Smooth muscle cell of the umbilical artery (primary cell): ENCODE results near the gene GAGE13. TPM values are rescaled to one million over a fixed set of nuclear protein-coding genes. Genes with fewer than 3 reads are reported as not detected.

Experiments
- total RNA-seq: library from RNA; depleted of rRNA; stranded (reverse); fragments of >200 nt; gene quantifications from 2 replicates; pipeline ENCODE4 v1.2.3, GENCODE V29; 2014

Gene GAGE13
- not detected in 2 replicates for total RNA-seq

GRCh38 chrX:49331282-49331681, at the start of gene GAGE13:
TSS of gene GAGE13 (plus strand) at chrX:49331582. CDS start at chrX:49332738, 1,156 bp downstream.

GRCh38 chrX:49303346-49303745, 28.0 kb upstream of the GAGE13 start, which contains the start of gene GAGE10:
TSS of gene GAGE10 (plus strand) at chrX:49303646. CDS start at chrX:49304860, 1,214 bp downstream.

GRCh38 chrX:49321737-49322136, 9.6 kb upstream of the GAGE13 start, which contains the start of gene GAGE12J:
TSS of gene GAGE12J (plus strand) at chrX:49322037. CDS start at chrX:49323194, 1,157 bp downstream.

Other genes starting within 250 kb of the GAGE13 start
- 13.7 and 18.1 TPM in 2 replicates for gene GPKOW, start 207.8 kb upstream of the GAGE13 start, total RNA-seq
- 0.55 and 2.7 TPM in 2 replicates for gene MAGIX, start 168.8 kb upstream of the GAGE13 start, total RNA-seq
- 4.8 and 10.5 TPM in 2 replicates for gene PLP2, start 159.7 kb upstream of the GAGE13 start, total RNA-seq
- 9.8 and 14.8 TPM in 2 replicates for gene PRICKLE3, start 145.2 kb upstream of the GAGE13 start, total RNA-seq
- 0.30 and 0.32 TPM in 2 replicates for gene SYP, start 131.4 kb upstream of the GAGE13 start, total RNA-seq
- not detected in 2 replicates for gene CACNA1F, start 98.2 kb upstream of the GAGE13 start, total RNA-seq
- gene CCDC22, start 96.1 kb upstream of the GAGE13 start, total RNA-seq: 7.1 and 9.6 TPM in 2 replicates
- 0.05 TPM in 1 of 2 replicates, not detected in the other for gene FOXP3, start 66.9 kb upstream of the GAGE13 start, total RNA-seq
- gene PPP1R3F, start 61.8 kb upstream of the GAGE13 start, total RNA-seq: 6.1 and 7.1 TPM in 2 replicates
- gene GAGE10, start 27.9 kb upstream of the GAGE13 start, total RNA-seq: not detected in 2 replicates
- gene GAGE12J, start 9.5 kb upstream of the GAGE13 start, total RNA-seq: not detected in 2 replicates
- not detected in 2 replicates for gene GAGE12C, start 200.6 kb downstream of the GAGE13 start, total RNA-seq
- not detected in 2 replicates for gene GAGE12D, start 210.2 kb downstream of the GAGE13 start, total RNA-seq
- gene GAGE12E, start 219.7 kb downstream of the GAGE13 start, total RNA-seq: not detected in 2 replicates
- gene GAGE12F, start 229.3 kb downstream of the GAGE13 start, total RNA-seq: not detected in 2 replicates
- gene GAGE12G, start 238.8 kb downstream of the GAGE13 start, total RNA-seq: not detected in 2 replicates
- not detected in 2 replicates for gene GAGE12H, start 248.4 kb downstream of the GAGE13 start, total RNA-seq